ENCODE results near the gene ZC3HAV1L.
"Not testable (repeated sequence)": the region's sequence is repeated elsewhere in the genome, so short reads cannot be mapped to it uniquely, and the experiment has no call there.

Gene ZC3HAV1L

DNA sequence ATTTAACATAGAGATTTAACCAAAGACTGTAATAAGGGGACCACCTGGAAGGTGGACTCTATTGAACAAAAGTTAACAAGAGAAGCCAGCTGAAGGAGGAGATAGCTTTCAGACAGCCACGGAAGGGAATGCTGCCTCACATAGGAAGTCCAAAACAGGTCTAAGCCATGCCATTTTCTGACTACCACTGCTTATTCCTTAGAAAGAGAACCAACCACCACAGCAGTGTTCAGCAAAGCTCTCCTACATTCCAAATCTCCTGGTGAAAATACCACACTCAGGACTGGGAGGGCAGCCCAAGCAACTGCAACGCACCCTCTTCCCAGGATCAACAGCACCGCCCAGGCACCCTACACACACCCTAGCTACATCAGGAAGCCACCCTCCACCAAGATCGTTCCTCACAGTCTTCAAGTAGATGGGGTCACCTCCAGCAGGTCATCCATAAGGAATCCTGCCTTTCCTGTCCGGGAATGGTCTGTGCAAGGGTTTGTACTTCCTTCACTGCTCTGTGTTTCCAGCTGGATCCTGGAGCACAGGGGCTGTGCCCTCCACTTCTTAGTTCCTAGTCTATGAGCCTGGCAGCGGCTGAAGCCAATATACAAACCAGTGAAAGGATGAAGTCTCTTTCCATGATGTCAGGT is 57.2 kb downstream of the ZC3HAV1L start:
- Histone ChIP-seq H3K4me3 (ENCODE audit: low read depth in 1 of 2, low read length in 1 of 2) (no peak overlapping the region), H3K4me1 (ENCODE audit: control insufficient read depth in 1 of 2, insufficient read depth in 1 of 2, low read depth in 1 of 2, low read length in 1 of 2) (peaks cover 12 to 15% of the 10 kb centered on the region in 2 experiments), H3K27me3 (peaks cover 58% of the 10 kb centered on the region), H3K9me3 (no peaks in the 10 kb centered on the region), H3K36me3 (no peaks in the 10 kb centered on the region), H3K27ac (no peak overlapping the region)
- no peak for TF ChIP-seq CTCF (IDR thresholded peaks at IDR 0.05)

DNA sequence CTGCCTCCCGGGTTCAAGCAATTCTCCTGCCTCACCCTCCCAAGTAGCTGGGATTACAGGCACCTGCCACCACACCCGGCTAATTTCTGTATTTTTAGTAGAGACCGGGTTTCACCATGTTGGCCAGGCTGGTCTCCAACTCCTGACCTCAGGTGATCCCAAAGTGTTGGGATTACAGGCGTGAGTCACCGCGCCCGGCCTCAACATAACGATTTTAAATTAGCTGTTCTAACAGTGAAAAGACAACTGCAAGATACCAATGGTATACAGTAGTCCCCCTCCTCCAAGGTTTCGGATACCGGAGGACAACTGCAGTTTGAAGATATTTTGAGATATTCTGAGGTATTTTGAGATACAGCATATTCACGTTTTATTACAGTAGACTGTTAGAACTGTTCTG is 59.7 kb downstream of the ZC3HAV1L start:
- not testable (repeated sequence) for H3K36me3 ChIP-seq; H3K9me3 ChIP-seq; H3K4me3 ChIP-seq (ENCODE audit: low read depth in 1 of 2, low read length in 1 of 2); H3K4me1 ChIP-seq (ENCODE audit: control insufficient read depth in 1 of 2, insufficient read depth in 1 of 2, low read depth in 1 of 2, low read length in 1 of 2); H3K27ac ChIP-seq
- H3K27me3 ChIP-seq = peaks cover 34% of the 10 kb centered on the region
